Measurements from ENCODE around the gene HSPB7. TPM values are rescaled to one million over a fixed set of nuclear protein-coding genes. Genes with fewer than 3 reads are reported as not detected.
A peak's percentile ranks its signal among the peaks of the same experiment; 100 is the strongest.
"Not testable (repeated sequence)": the region's sequence is repeated elsewhere in the genome, so short reads cannot be mapped to it uniquely, and the experiment has no call there.

Gene HSPB7
- total RNA-seq, 1 experiment from 2014 or later: 0.11 TPM

DNA sequence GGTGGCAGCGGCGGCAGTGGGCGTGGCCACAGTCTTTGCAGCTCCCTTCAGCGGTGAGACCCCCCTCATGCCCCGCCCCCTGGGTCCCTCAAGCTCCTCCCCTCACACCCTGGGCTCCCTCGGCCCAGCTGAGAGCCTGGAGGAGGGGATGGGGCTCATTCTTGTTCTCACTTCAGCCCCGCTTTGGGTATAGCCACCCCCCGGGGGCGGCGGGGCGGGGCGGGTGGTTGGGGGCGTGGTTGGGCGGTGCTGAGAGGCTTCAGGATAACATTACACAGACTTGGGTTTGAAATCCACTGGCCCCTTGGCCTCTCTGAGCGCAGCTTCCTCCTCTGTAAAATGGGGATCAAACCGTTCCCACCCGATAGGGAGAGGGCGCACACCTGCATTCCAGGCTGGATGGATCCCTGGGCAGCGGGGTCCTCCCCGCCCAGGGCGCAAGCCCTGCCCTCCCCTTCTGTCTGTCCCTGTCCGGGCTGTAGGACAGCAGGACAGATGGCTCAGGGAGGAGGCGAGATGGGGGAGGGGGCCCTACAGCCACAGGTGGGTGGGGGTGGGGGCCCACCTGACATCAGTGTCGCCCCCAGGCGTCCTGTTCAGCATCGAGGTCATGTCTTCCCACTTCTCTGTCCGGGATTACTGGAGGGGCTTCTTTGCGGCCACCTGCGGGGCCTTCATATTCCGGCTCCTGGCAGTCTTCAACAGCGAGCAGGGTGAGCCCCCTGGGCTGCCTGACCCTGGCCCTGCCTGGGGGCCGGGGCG is 9.1 kb upstream of the HSPB7 start:
- peak; percentile 52 for TF ChIP-seq SP1 (CRISPR knock-in tag; conservative IDR thresholded peaks at IDR 0.05)
- TF ChIP-seq, protein P1, sequence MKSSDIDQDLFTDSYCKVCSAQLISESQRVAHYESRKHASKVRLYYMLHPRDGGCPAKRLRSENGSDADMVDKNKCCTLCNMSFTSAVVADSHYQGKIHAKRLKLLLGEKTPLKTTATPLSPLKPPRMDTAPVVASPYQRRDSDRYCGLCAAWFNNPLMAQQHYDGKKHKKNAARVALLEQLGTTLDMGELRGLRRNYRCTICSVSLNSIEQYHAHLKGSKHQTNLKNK (CRISPR knock-in tag; IDR thresholded peaks at IDR 0.05): no peak
- peak overlapping the region; percentile 66 for H3K4me3 Mint-ChIP-seq
- DNase-seq (ENCODE audit: low spot score) (peak; percentile 98), ATAC-seq (peak; percentile 96)
- no peak overlapping the region for H3K27ac Mint-ChIP-seq
- H3K27me3 Mint-ChIP-seq (ENCODE audit: low read depth): peaks cover 41% of the 10 kb centered on the region
- no peaks in the 10 kb centered on the region for H3K36me3 Mint-ChIP-seq
- ChIA-PET CTCF (interaction anchor here (0.8 to 2.5 kb wide), 15 partner anchors 10 to 235 kb away, joined by 3 to 18 read pairs (median 6); partner anchors contain the start of genes HSPB7 and ZBTB17), POLR2A (interaction anchor here (0.6 to 1.2 kb wide), 4 partner anchors 9 to 136 kb away, joined by 3 to 6 read pairs (median 4); partner anchors contain the start of genes EPHA2 and HSPB7)
- H3K9me3 Mint-ChIP-seq: no peaks in the 10 kb centered on the region
- peaks cover 16% of the 10 kb centered on the region for H3K4me1 Mint-ChIP-seq

DNA sequence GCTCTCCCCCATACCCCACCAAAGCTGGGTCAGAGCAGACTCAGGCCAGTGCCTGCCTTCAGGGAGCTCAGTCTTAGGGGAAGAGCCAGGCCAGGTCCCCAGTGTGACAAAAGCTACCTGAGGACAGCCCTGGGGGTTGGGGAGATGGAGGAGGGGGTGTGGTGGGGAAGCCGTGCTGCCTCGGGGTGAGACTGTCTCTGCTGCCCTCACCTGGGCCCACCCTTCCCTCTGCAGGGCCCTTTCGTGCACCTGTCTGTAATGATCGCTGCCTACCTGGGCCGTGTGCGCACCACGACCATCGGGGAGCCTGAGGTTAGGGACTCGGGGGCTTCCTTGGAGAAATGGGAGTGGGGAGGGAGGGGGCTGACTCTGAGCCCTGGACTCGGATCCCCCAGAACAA is 8.5 kb upstream of the HSPB7 start:
- ATAC-seq: peak; percentile 76

DNA sequence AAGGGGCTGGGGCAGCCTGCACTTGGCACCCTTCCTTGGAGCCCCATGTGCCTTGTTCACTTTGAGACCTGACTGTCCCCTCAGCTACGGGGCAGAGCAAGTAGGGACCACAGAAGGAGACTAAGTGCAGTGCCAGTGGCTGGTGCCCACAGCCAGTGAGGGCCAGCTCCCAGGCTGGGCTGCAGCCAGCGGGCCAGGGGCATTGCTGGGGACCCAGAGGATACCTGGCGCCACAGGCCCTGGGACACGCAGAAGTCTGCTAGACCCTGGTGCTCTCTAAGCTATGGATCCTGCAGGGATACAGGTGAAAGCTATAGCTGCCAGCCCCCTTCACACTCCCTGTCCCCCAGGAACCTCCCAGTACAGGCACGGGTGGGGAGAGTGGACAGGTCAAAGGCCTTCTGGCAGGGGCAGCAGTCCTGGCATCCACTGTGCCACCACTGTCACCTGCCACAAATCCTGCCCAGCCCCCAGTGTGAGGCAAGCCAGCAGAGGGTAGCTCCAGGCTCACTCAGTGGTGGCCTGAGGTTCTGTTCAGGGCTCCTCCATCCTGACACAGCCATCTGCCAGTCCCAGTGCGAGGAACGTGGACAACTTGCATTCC is 5.3 kb upstream of the HSPB7 start:
- Mint-ChIP-seq H3K27ac (no peak overlapping the region), H3K4me3 (no peak overlapping the region), H3K36me3 (no peaks in the 10 kb centered on the region), H3K4me1 (peaks cover 30% of the 10 kb centered on the region), H3K27me3 (ENCODE audit: low read depth) (peaks cover 58% of the 10 kb centered on the region), H3K9me3 (no peaks in the 10 kb centered on the region)
- TF ChIP-seq NR3C1 (CRISPR knock-in tag; conservative IDR thresholded peaks at IDR 0.05; ENCODE audit: low read depth): no peak
- TF ChIP-seq, protein P2, sequence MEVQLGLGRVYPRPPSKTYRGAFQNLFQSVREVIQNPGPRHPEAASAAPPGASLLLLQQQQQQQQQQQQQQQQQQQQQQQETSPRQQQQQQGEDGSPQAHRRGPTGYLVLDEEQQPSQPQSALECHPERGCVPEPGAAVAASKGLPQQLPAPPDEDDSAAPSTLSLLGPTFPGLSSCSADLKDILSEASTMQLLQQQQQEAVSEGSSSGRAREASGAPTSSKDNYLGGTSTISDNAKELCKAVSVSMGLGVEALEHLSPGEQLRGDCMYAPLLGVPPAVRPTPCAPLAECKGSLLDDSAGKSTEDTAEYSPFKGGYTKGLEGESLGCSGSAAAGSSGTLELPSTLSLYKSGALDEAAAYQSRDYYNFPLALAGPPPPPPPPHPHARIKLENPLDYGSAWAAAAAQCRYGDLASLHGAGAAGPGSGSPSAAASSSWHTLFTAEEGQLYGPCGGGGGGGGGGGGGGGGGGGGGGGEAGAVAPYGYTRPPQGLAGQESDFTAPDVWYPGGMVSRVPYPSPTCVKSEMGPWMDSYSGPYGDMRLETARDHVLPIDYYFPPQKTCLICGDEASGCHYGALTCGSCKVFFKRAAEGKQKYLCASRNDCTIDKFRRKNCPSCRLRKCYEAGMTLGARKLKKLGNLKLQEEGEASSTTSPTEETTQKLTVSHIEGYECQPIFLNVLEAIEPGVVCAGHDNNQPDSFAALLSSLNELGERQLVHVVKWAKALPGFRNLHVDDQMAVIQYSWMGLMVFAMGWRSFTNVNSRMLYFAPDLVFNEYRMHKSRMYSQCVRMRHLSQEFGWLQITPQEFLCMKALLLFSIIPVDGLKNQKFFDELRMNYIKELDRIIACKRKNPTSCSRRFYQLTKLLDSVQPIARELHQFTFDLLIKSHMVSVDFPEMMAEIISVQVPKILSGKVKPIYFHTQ (CRISPR knock-in tag; IDR thresholded peaks at IDR 0.05): no peak
- TF ChIP-seq SP1 (CRISPR knock-in tag; conservative IDR thresholded peaks at IDR 0.05): no peak
- TF ChIP-seq MXD4 (CRISPR knock-in tag; IDR thresholded peaks at IDR 0.05; ENCODE audit: borderline replicate concordance): no peak
- ChIA-PET POLR2A (interaction anchor here (0.6 kb wide), 2 partner anchors 260 to 296 kb away, joined by 3 to 7 read pairs; no protein-coding TSS in a partner anchor), CTCF (interaction anchor here (0.7 kb wide), 1 partner anchor 48 kb away, joined by 3 read pairs; no protein-coding TSS in a partner anchor)
- no peak for ATAC-seq
- DNase-seq (ENCODE audit: low spot score): no peak

More for the DNA sequence above, 8.5 kb upstream of the HSPB7 start:
- H3K27ac Mint-ChIP-seq, H3K9me3 Mint-ChIP-seq, H3K36me3 Mint-ChIP-seq: not testable (repeated sequence)
- ChIA-PET POLR2A (interaction anchor here (0.6 to 1.2 kb wide), 4 partner anchors 9 to 136 kb away, joined by 3 to 6 read pairs (median 4); partner anchors contain the start of genes EPHA2 and HSPB7), CTCF (interaction anchor here (0.8 to 2.5 kb wide), 16 partner anchors 9 to 234 kb away, joined by 3 to 18 read pairs (median 6); partner anchors contain the start of genes HSPB7 and ZBTB17)
- Mint-ChIP-seq H3K4me3 (peak overlapping the region; percentile 66), H3K4me1 (peaks cover 20% of the 10 kb centered on the region), H3K27me3 (ENCODE audit: low read depth) (peaks cover 47% of the 10 kb centered on the region)
- DNase-seq (ENCODE audit: low spot score): peak; percentile 63
- TF ChIP-seq, protein P3, sequence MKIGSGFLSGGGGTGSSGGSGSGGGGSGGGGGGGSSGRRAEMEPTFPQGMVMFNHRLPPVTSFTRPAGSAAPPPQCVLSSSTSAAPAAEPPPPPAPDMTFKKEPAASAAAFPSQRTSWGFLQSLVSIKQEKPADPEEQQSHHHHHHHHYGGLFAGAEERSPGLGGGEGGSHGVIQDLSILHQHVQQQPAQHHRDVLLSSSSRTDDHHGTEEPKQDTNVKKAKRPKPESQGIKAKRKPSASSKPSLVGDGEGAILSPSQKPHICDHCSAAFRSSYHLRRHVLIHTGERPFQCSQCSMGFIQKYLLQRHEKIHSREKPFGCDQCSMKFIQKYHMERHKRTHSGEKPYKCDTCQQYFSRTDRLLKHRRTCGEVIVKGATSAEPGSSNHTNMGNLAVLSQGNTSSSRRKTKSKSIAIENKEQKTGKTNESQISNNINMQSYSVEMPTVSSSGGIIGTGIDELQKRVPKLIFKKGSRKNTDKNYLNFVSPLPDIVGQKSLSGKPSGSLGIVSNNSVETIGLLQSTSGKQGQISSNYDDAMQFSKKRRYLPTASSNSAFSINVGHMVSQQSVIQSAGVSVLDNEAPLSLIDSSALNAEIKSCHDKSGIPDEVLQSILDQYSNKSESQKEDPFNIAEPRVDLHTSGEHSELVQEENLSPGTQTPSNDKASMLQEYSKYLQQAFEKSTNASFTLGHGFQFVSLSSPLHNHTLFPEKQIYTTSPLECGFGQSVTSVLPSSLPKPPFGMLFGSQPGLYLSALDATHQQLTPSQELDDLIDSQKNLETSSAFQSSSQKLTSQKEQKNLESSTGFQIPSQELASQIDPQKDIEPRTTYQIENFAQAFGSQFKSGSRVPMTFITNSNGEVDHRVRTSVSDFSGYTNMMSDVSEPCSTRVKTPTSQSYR (CRISPR knock-in tag; IDR thresholded peaks at IDR 0.05): 0 out of 2 replicates have a peak, but pooled peaks have one; percentile 40

DNA sequence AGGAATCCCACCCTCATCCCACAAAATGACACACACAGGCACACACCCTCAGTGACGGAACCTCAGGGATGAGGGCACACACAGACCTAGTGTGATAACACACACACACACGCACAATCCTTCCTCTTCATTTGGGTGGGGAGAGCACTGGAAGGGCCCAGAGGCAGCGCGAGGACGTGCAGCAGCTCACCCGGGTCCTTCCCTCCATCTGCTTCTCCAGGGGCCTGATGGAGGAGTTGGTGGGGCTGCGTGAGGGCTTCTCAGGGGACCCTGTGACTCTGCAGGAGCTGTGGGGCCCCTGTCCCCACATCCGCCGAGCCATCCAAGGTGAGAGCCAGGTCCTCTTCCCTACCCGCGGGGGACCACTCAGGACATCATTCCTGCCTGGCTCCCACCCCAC is 4.5 kb upstream of the HSPB7 start:
- H3K27me3 Mint-ChIP-seq (ENCODE audit: low read depth): peaks cover 52% of the 10 kb centered on the region
- POLR2A ChIA-PET: no interaction called here

More for the DNA sequence above, 4.5 kb upstream of the HSPB7 start:
- Mint-ChIP-seq H3K9me3 (no peaks in the 10 kb centered on the region), H3K4me1 (peaks cover 28% of the 10 kb centered on the region), H3K36me3 (no peaks in the 10 kb centered on the region), H3K27ac (no peak overlapping the region), H3K4me3 (no peak overlapping the region)
- ATAC-seq: no peak
- no peak for DNase-seq (ENCODE audit: low spot score)
- TF ChIP-seq, protein P4, sequence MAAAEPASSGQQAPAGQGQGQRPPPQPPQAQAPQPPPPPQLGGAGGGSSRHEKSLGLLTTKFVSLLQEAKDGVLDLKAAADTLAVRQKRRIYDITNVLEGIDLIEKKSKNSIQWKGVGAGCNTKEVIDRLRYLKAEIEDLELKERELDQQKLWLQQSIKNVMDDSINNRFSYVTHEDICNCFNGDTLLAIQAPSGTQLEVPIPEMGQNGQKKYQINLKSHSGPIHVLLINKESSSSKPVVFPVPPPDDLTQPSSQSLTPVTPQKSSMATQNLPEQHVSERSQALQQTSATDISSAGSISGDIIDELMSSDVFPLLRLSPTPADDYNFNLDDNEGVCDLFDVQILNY (CRISPR knock-in tag; IDR thresholded peaks at IDR 0.05): no peak
- CTCF ChIA-PET: no interaction called here

Measured in WTC11 (cell line).